B cell (primary cell): ENCODE measurements around the gene MAST2. TPM values are rescaled to one million over a fixed set of nuclear protein-coding genes. Genes with fewer than 3 reads are reported as not detected.

Source experiments
- ATAC-seq: fragments of 200-7000 bp; cut with Tn5 transposase; one replicate; pipeline ENCODE4 v1.10.0; 2021; ENCODE audit warnings: low read depth, mild to moderate bottlenecking, moderate number of reproducible peaks, moderate library complexity
- CTCF ChIA-PET: fragments of 350-600 bp; sonication (Branson Sonifier 250); formaldehyde crosslinking; loops from one replicate; lab custom pipeline; 2021; ENCODE audit warnings: antibody characterized with exemption, inconsistent platforms; lab: Charles Lee
- POLR2A ChIA-PET: fragments of 350-600 bp; sonication (Branson Sonifier 250); formaldehyde crosslinking; loops from one replicate; lab custom pipeline; 2021; ENCODE audit warnings: antibody characterized with exemption; lab: Charles Lee
- DNase-seq: peaks from one replicate; pipeline ENCODE4 v3.0.0; 2013
- H2AFZ ChIP-seq: 2 replicates; pipeline ENCODE4 v1.6.1; 2012; ENCODE audit warnings: mild to moderate bottlenecking, low read depth, low read length; ENCODE audit not compliant: insufficient read depth, poor library complexity, severe bottlenecking
- H3K27ac ChIP-seq, 2 donors: 1 replicate in 1 of 2; 2 replicates in 1 of 2; pipeline ENCODE4 v1.5.1; 2012 to 2013; ENCODE audit warnings: low read length in 2 of 2, mild to moderate bottlenecking in 2 of 2, moderate library complexity in 1 of 2
- H3K27me3 ChIP-seq, 4 experiments: fragments of 200-600 bp in 1 of 4; sonication (generic) in 1 of 4; replicated peaks in 1 of 4; 1 replicate in 2 of 4; 2 replicates in 2 of 4; pipeline versions ENCODE4 v1.6.1 to v1.7.0; 2013 to 2016; ENCODE audit warnings: low read length in 3 of 4, mild to moderate bottlenecking in 2 of 4, mixed read lengths in 1 of 4, moderate library complexity in 1 of 4; ENCODE audit not compliant: insufficient read depth in 4 of 4, control insufficient read depth in 3 of 4; ENCODE audit errors: control extremely low read depth in 1 of 4
- H3K36me3 ChIP-seq, 2 experiments: replicated peaks in 1 of 2; 1 replicate in 1 of 2; 2 replicates in 1 of 2; pipeline versions ENCODE4 v1.6.1 to v1.7.1; 2013; ENCODE audit warnings: low read length in 1 of 2; ENCODE audit not compliant: insufficient read depth in 2 of 2, control insufficient read depth in 1 of 2; ENCODE audit errors: control extremely low read depth in 1 of 2, extremely low read depth in 1 of 2
- H3K4me1 ChIP-seq, 2 donors: fragments of 200-600 bp in 1 of 2; sonication (generic) in 1 of 2; 1 replicate in 1 of 2; 2 replicates in 1 of 2; pipeline versions ENCODE4 v1.5.1 to v1.6.1; 2013 to 2017; ENCODE audit warnings: low read length in 2 of 2; ENCODE audit not compliant: control insufficient read depth in 2 of 2, insufficient read depth in 2 of 2
- H3K4me2 ChIP-seq: replicated peaks from 2 replicates; pipeline ENCODE3; 2012; ENCODE audit warnings: mild to moderate bottlenecking, low read depth, low read length; ENCODE audit not compliant: poor library complexity, severe bottlenecking
- H3K4me3 ChIP-seq, 5 experiments: fragments of 200-600 bp in 1 of 5; sonication (generic) in 1 of 5; 1 replicate in 3 of 5; 2 replicates in 2 of 5; pipeline versions ENCODE4 v1.5.1 to v1.7.0; 2011 to 2016; ENCODE audit warnings: low read length in 4 of 5, mild to moderate bottlenecking in 4 of 5, low read depth in 2 of 5, control low read depth in 1 of 5, moderate library complexity in 1 of 5; ENCODE audit not compliant: insufficient read depth in 1 of 5; ENCODE audit errors: control extremely low read depth in 1 of 5, extremely low read depth in 1 of 5
- H3K79me2 ChIP-seq: fragments of 200-600 bp; sonication (generic); one replicate; pipeline ENCODE4 v1.6.0; 2016; ENCODE audit warnings: low read length; ENCODE audit not compliant: control insufficient read depth, insufficient read depth
- H3K9ac ChIP-seq: fragments of 200-600 bp; sonication (generic); 2 replicates; pipeline ENCODE4 v1.6.1; 2017; ENCODE audit warnings: mild to moderate bottlenecking, low read length, moderate library complexity
- H3K9me3 ChIP-seq, 3 donors: one replicate each; pipeline versions ENCODE4 v1.6.1 to v1.7.1; 2013; ENCODE audit warnings: low read length in 2 of 3; ENCODE audit not compliant: control insufficient read depth in 2 of 3, insufficient read depth in 1 of 3; ENCODE audit errors: control extremely low read depth in 1 of 3
- H4K20me1 ChIP-seq: 2 replicates; pipeline ENCODE4 v1.6.0; 2012; ENCODE audit warnings: mild to moderate bottlenecking, low read length; ENCODE audit not compliant: insufficient read depth, control insufficient read depth, poor library complexity, severe bottlenecking
- H3K27ac Mint-ChIP-seq: one replicate; pipeline ENCODE4 v1.8.0; 2021; ENCODE audit warnings: mixed read lengths
- H3K27me3 Mint-ChIP-seq: one replicate; pipeline ENCODE4 v1.8.0; 2021; ENCODE audit warnings: mixed read lengths
- H3K4me1 Mint-ChIP-seq: one replicate; pipeline ENCODE4 v1.8.0; 2021; ENCODE audit warnings: mixed read lengths
- H3K4me3 Mint-ChIP-seq: one replicate; pipeline ENCODE4 v1.8.0; 2021; ENCODE audit warnings: mixed read lengths
- H3K9me3 Mint-ChIP-seq: one replicate; pipeline ENCODE4 v1.8.0; 2022; ENCODE audit warnings: mixed read lengths; ENCODE audit not compliant: insufficient read depth
- CTCF ChIP-seq: fragments of 200-600 bp; IDR thresholded peaks from one replicate; pipeline ENCODE4 v1.8.0; 2022; ENCODE audit warnings: antibody characterized with exemption, mild to moderate bottlenecking
- EZH2 ChIP-seq: IDR thresholded peaks from 2 replicates; pipeline ENCODE4 v1.6.1; 2012; ENCODE audit warnings: borderline replicate concordance, low read depth, mild to moderate bottlenecking, moderate library complexity, low read length; ENCODE audit not compliant: insufficient read depth, poor library complexity, severe bottlenecking
- WGBS: methylation state at CpG from one replicate; pipeline ENCODE4 v1.1.5; 2013; ENCODE audit warnings: missing lambda C conversion rate; ENCODE audit not compliant: insufficient coverage; 5-methylcytosine and 5-hydroxymethylcytosine counted together
- intact Hi-C: fragments of 100-400 bp; cut with micrococcal nuclease; formaldehyde crosslinking; loops from one replicate; pipeline ENCODE4 v1.10.0; 2022
- polyA minus RNA-seq: library from RNA; depleted of rRNA, polyadenylated mRNA; stranded (reverse); fragments of >200 nt; gene quantifications from 2 replicates; pipeline ENCODE4 v1.2.3, GENCODE V29; 2012
- polyA plus RNA-seq: library from polyadenylated mRNA; depleted of rRNA; stranded (reverse); fragments of >200 nt; gene quantifications from 2 replicates; pipeline ENCODE4 v1.2.3, GENCODE V29; 2012
- total RNA-seq, 2 donors: library from RNA; stranded (reverse); fragments of 120-200 nt in 1 of 2; gene quantifications; 1 replicate in 1 of 2; 2 replicates in 1 of 2; pipeline versions ENCODE4 v1.2.3 to v1.2.4, GENCODE V29; 2013 to 2022

MAST2 gene
- total RNA-seq (23.3 and 26.4 TPM in 2 replicates), polyA plus RNA-seq (8.0 and 12.5 TPM in 2 replicates), polyA minus RNA-seq (10.8 and 14.1 TPM in 2 replicates)
- 6.4 TPM for total RNA-seq (2013)

DNA sequence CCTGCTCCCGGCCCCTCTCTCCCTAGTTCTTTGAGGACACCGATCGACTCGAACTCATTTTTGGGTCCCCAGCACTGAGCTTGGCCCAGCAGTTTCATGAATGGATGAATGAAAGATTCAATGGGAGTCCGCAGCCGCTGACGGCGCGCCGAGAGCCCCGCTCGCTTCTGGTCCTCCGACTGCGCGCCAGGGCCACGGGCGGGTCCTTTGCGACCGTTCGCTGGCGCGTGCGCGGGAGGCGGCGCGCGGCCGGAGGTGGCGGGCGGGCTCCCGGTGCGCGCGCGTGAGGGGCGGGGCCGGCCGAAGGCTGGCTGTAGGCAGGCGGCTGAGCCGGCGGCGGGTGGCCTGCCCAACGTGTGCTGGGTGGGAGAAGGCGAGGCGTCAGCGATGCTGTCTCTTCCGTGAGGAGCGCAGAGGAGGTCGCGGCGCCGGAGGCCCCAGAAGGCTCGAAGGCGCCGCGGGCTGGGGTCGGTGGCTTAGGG lies at the start of gene MAST2:
TSS of gene MAST2 (plus strand) at position 314 of the 482 bp plus-strand sequence. CDS start 284 bp downstream, outside the sequence.
- Histone ChIP-seq H3K79me2 (peaks cover 7% of the 10 kb centered on the region), H3K9ac (peak within 1 kb of the TSS; percentile 55), H2AFZ (peak within 1 kb of the TSS; percentile 85), H4K20me1 (no peaks in the 10 kb centered on the region), H3K27me3 (no peaks in the 10 kb centered on the region), H3K36me3 (no peaks in the 10 kb centered on the region), H3K4me2 (peak within 1 kb of the TSS; percentile 81), H3K9me3 (no peaks in the 10 kb centered on the region), H3K4me1 (peaks cover 11 to 15% of the 10 kb centered on the region in 2 donors), H3K27ac (no peak within 1 kb of the TSS), H3K4me3 (peak within 1 kb of the TSS; percentile 31 to 64 (median 52))
- TF ChIP-seq CTCF = no peak
- TF ChIP-seq EZH2 = no peak
- Mint-ChIP-seq H3K27ac (peak within 1 kb of the TSS; percentile 71), H3K4me3 (peak within 1 kb of the TSS; percentile 98), H3K9me3 (no peaks in the 10 kb centered on the region), H3K4me1 (peaks cover 27% of the 10 kb centered on the region), H3K27me3 (no peaks in the 10 kb centered on the region)
- peak; percentile 92 for DNase-seq
- peak; percentile 97 for ATAC-seq
- intact Hi-C loops = loop anchor here (1.0 to 5.0 kb wide), 4 partner anchors 53 to 476 kb away; partner anchors contain the start of genes HPDL, IPP and NASP
- under 1% methylated on average over 39 of the region's 58 CpGs for WGBS
- ChIA-PET POLR2A (no interaction called here), CTCF (no interaction called here)

DNA sequence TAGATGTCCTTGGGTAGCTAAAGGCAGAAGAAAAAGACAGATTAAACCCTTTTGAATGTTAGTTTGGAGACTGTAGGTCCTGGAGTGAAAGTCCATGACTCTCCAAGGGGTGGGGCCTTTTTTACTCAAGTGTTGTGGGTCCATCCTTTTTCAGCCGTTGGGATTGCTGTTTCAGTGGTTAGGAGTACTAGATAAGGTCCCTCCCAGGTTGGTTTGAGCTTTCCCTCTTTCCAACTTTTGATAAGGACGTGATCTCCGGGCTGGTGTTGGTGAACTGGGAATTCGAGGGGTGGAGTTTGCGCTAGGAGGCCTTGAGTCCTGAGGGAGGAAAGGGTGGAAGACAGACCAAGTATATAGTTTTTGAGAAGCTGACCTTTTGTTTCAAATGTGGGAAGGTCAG lies 47.7 kb upstream of the MAST2 start:
- Mint-ChIP-seq H3K9me3 (no peaks in the 10 kb centered on the region), H3K4me1 (peaks cover 6% of the 10 kb centered on the region), H3K27me3 (peaks cover 9% of the 10 kb centered on the region), H3K27ac (no peak overlapping the region), H3K4me3 (no peak overlapping the region)
- intact Hi-C loops = loop anchor here (10.0 kb wide), 1 partner anchor 231 kb away; the partner anchor contains the start of gene PRDX1
- Histone ChIP-seq H3K4me3 (no peak overlapping the region), H3K9me3 (peaks cover 0 to 5% (median 3%) of the 10 kb centered on the region in 3 donors), H4K20me1 (no peaks in the 10 kb centered on the region), H3K9ac (no peak overlapping the region), H3K4me1 (peaks cover 5 to 11% of the 10 kb centered on the region in 2 donors), H3K27me3 (no peaks in the 10 kb centered on the region), H3K36me3 (no peaks in the 10 kb centered on the region), H3K4me2 (no peak overlapping the region), H3K27ac (no peak overlapping the region), H3K79me2 (no peaks in the 10 kb centered on the region), H2AFZ (no peak overlapping the region)
- ChIA-PET CTCF (interaction anchor here (0.7 kb wide), 1 partner anchor 121 kb away, joined by 5 read pairs; no protein-coding TSS in a partner anchor), POLR2A (no interaction called here)
- 100% methylated on average over 2 of the region's 5 CpGs for WGBS
- no peak for TF ChIP-seq EZH2
- no peak for TF ChIP-seq CTCF
- DNase-seq = no peak
- no peak for ATAC-seq
